Right lobe of liver (tissue), 4 donors: ENCODE data around the gene R3HCC1L.

Source experiments
- CTCF ChIP-seq, 4 donors: fragments of 200-600 bp in 3 of 4; fragments of 450-650 bp in 1 of 4; IDR thresholded peaks; one replicate each; pipeline versions ENCODE4 v1.5.1 to v1.8.0; 2016 to 2022; ENCODE audit warnings: antibody characterized with exemption in 4 of 4, mild to moderate bottlenecking in 2 of 4
- POLR2A ChIP-seq: fragments of 450-650 bp; IDR thresholded peaks from one replicate; pipeline ENCODE4 v1.6.1; 2017; ENCODE audit warnings: antibody characterized with exemption, mild to moderate bottlenecking
- donor health status: DM: no; HTN: no; CAD: no.
- donor health status: DM: no; HTN: no; CAD: no.
- donor health status: DM: no; HTN: yes; CAD: no.

GRCh38 chr10:98128802-98129201, 5.7 kb upstream of the R3HCC1L start:
- TF ChIP-seq CTCF (IDR thresholded peaks at IDR 0.05) (no peak), POLR2A (no peak)
